OCI-LY3 (cell line): ENCODE measurements around the gene KIF15.

Experiments used
- CTCF ChIP-seq: fragments of 200-600, 300-600 bp; sonication (generic); IDR thresholded peaks from 2 replicates; pipeline ENCODE4 v1.5.1; 2014; ENCODE audit warnings: antibody characterized with exemption, low read length, low read depth
- EZH2phosphoT487 ChIP-seq: fragments of 200-600 bp; shearing (Covaris generic); IDR thresholded peaks from 2 replicates; pipeline ENCODE4 v1.6.1; 2018; ENCODE audit warnings: antibody characterized with exemption, mixed run types, low read depth

- TF ChIP-seq CTCF (no peak), EZH2phosphoT487 (no peak)
These were observed 26.9 kb upstream of the KIF15 start for GRCh38 chr3:44734646-44735168.
